ENCODE measurements around the gene FAM9A.

Gene FAM9A

GRCh38 chrX:8801041-8801599 lies at the start of gene FAM9A:
TSS of gene FAM9A (minus strand) at chrX:8801383. CDS start at chrX:8800171, 1,212 bp downstream.
- no peak for DNase-seq (ENCODE audit: low read depth)
- no peak within 1 kb of the TSS for H3K4me3 ChIP-seq (ENCODE audit: low read depth, low read length)
- no peak for TF ChIP-seq CTCF (IDR thresholded peaks at IDR 0.05; ENCODE audit: insufficient read depth, low read depth, low read length, missing control alignments)

- no peak overlapping the region for H3K4me3 ChIP-seq (ENCODE audit: low read depth, low read length)
- TF ChIP-seq CTCF (IDR thresholded peaks at IDR 0.05; ENCODE audit: insufficient read depth, low read depth, low read length, missing control alignments), result no peak
Observed at GRCh38 chrX:8850478-8850877, 49.3 kb upstream of the FAM9A start.

GRCh38 chrX:8849945-8850344 lies 48.8 kb upstream of the FAM9A start:
- H3K4me3 ChIP-seq (ENCODE audit: low read depth, low read length), result no peak overlapping the region
- TF ChIP-seq CTCF (IDR thresholded peaks at IDR 0.05; ENCODE audit: insufficient read depth, low read depth, low read length, missing control alignments), result no peak
- DNase-seq (ENCODE audit: low read depth), result peak; percentile 1

More at GRCh38 chrX:8850478-8850877, 49.3 kb upstream of the FAM9A start:
- DNase-seq (ENCODE audit: low read depth), result no peak

GRCh38 chrX:8849458-8849857 lies 48.3 kb upstream of the FAM9A start:
- no peak for DNase-seq (ENCODE audit: low read depth)
- no peak for TF ChIP-seq CTCF (IDR thresholded peaks at IDR 0.05; ENCODE audit: insufficient read depth, low read depth, low read length, missing control alignments)
- no peak overlapping the region for H3K4me3 ChIP-seq (ENCODE audit: low read depth, low read length)

GRCh38 chrX:8848911-8849310 lies 47.7 kb upstream of the FAM9A start:
- H3K4me3 ChIP-seq (ENCODE audit: low read depth, low read length), result no peak overlapping the region
- DNase-seq (ENCODE audit: low read depth), result no peak
- TF ChIP-seq CTCF (IDR thresholded peaks at IDR 0.05; ENCODE audit: insufficient read depth, low read depth, low read length, missing control alignments), result no peak

GRCh38 chrX:8848441-8848840 lies 47.3 kb upstream of the FAM9A start:
- H3K4me3 ChIP-seq (ENCODE audit: low read depth, low read length), result no peak overlapping the region
- no peak for TF ChIP-seq CTCF (IDR thresholded peaks at IDR 0.05; ENCODE audit: insufficient read depth, low read depth, low read length, missing control alignments)
- DNase-seq (ENCODE audit: low read depth), result no peak

- no peak for TF ChIP-seq CTCF (IDR thresholded peaks at IDR 0.05; ENCODE audit: insufficient read depth, low read depth, low read length, missing control alignments)
- no peak overlapping the region for H3K4me3 ChIP-seq (ENCODE audit: low read depth, low read length)
- DNase-seq (ENCODE audit: low read depth), result no peak
Observed at GRCh38 chrX:8847360-8847759, 46.2 kb upstream of the FAM9A start.

Data from GM12865 (cell line).